HepG2 (cell line): ENCODE data around the gene BSN. TPM values are rescaled to one million over a fixed set of nuclear protein-coding genes. Genes with fewer than 3 reads are reported as not detected.

Source experiments
- ATAC-seq: fragments of 200-7000 bp; cut with Tn5 transposase; 3 replicates; pipeline ENCODE4 v1.9.1; 2020; ENCODE audit warnings: mild to moderate bottlenecking, moderate library complexity
- BruUV-seq: library from RNA; stranded (reverse); fragments of 400-500 nt; replicated peaks from 2 replicates; lab custom pipeline; 2021; lab: Mats Ljungman, UMichigan
- CTCF ChIA-PET: fragments of 300-600 bp; formaldehyde crosslinking; extraction: SDS; loops from one replicate; lab custom pipeline; 2021; ENCODE audit warnings: low total read pairs, inconsistent platforms, low intra/inter-chr PET ratio; lab: Yijun Ruan, JAX
- POLR2A ChIA-PET: fragments of 350-600 bp; sonication (Branson Sonifier 250); formaldehyde crosslinking; loops from one replicate; lab custom pipeline; 2020; ENCODE audit warnings: antibody characterized with exemption, inconsistent platforms; lab: Yijun Ruan, JAX
- DNase-seq: peaks from one replicate; pipeline ENCODE4 v3.0.0-alpha.2; 2015; ENCODE audit warnings: low spot score
- FAIRE-seq: peaks from 3 replicates; lab custom pipeline; 2011; peaks lifted over from hg19 to GRCh38; lab: Jason Lieb, UNC
- H2AFZ ChIP-seq: one replicate; pipeline ENCODE4 v1.6.1; 2011; ENCODE audit warnings: low read length, inconsistent platforms
- H3K27ac ChIP-seq: fragments of 300-600 bp; 3 replicates; pipeline ENCODE4 v1.8.0; 2011; ENCODE audit warnings: mixed run types, mild to moderate bottlenecking, mixed read lengths, low read length, inconsistent platforms; ENCODE audit not compliant: insufficient read depth; ENCODE audit errors: extremely low read length
- H3K27me3 ChIP-seq, 2 experiments: fragments of 200-600 bp in 1 of 2; 2 replicates in 1 of 2; 3 replicates in 1 of 2; pipeline versions ENCODE4 v1.6.0 to v1.8.0; 2011; ENCODE audit warnings: low read length in 2 of 2, mild to moderate bottlenecking in 2 of 2, moderate library complexity in 2 of 2, inconsistent platforms in 1 of 2; ENCODE audit not compliant: insufficient read depth in 2 of 2, control insufficient read depth in 1 of 2
- H3K36me3 ChIP-seq, 2 experiments: fragments of 200-600 bp in 1 of 2; replicated peaks in 1 of 2; 2 replicates in 1 of 2; 3 replicates in 1 of 2; pipeline versions ENCODE4 v1.5.1 to v1.8.0; 2011; ENCODE audit warnings: low read length in 2 of 2, inconsistent platforms in 1 of 2; ENCODE audit not compliant: insufficient read depth in 2 of 2, control insufficient read depth in 1 of 2
- H3K4me1 ChIP-seq: 2 replicates; pipeline ENCODE4 v1.5.1; 2012; ENCODE audit warnings: low read length, inconsistent platforms; ENCODE audit not compliant: insufficient read depth
- H3K4me2 ChIP-seq: 2 replicates; pipeline ENCODE4 v1.6.0; 2011; ENCODE audit warnings: low read depth, low read length, inconsistent platforms
- H3K4me3 ChIP-seq, 3 experiments: fragments of 200-600 bp in 1 of 3; sonication (generic), shearing (Covaris generic) in 1 of 3; replicated peaks in 1 of 3; 2 replicates each; pipeline ENCODE4 v1.5.1; 2011 to 2016; ENCODE audit warnings: low read length in 3 of 3, inconsistent platforms in 2 of 3, low read depth in 2 of 3, mild to moderate bottlenecking in 2 of 3, control low read depth in 1 of 3, mixed read lengths in 1 of 3; ENCODE audit not compliant: insufficient read depth in 1 of 3
- H3K79me2 ChIP-seq: one replicate; pipeline ENCODE4 v1.6.1; 2011; ENCODE audit warnings: low read length, inconsistent platforms; ENCODE audit not compliant: insufficient read depth
- H3K9ac ChIP-seq: 2 replicates; pipeline ENCODE4 v1.6.0; 2011; ENCODE audit warnings: mild to moderate bottlenecking, low read depth, low read length, inconsistent platforms; ENCODE audit not compliant: insufficient read depth
- H3K9me3 ChIP-seq: 2 replicates; pipeline ENCODE4 v1.5.1; 2012; ENCODE audit warnings: mild to moderate bottlenecking, low read length
- H4K20me1 ChIP-seq: 2 replicates; pipeline ENCODE4 v1.6.0; 2011; ENCODE audit warnings: inconsistent platforms, mild to moderate bottlenecking, low read length, moderate library complexity; ENCODE audit not compliant: insufficient read depth
- EHMT2 ChIP-seq: fragments of 200-600 bp; sonication (generic); IDR thresholded peaks from 2 replicates; pipeline ENCODE4 v1.7.0; 2017; ENCODE audit warnings: antibody characterized with exemption, low read depth, low read length, borderline replicate concordance
- ELF4 ChIP-seq: sonication (generic); formaldehyde crosslinking; IDR thresholded peaks from 2 replicates; pipeline ENCODE4 v1.5.0; 2020; ENCODE audit warnings: missing genetic modification reagents, mild to moderate bottlenecking, moderate library complexity, borderline replicate concordance
- ESRRA ChIP-seq: sonication (generic); formaldehyde crosslinking; IDR thresholded peaks from 2 replicates; pipeline ENCODE4 v1.5.1; 2020; ENCODE audit warnings: mild to moderate bottlenecking, low read depth, missing genetic modification reagents
- HNF4A ChIP-seq: sonication (generic); formaldehyde crosslinking; IDR thresholded peaks from 2 replicates; pipeline ENCODE4 v1.4.0; 2020; ENCODE audit warnings: missing genetic modification reagents
- HNF4G ChIP-seq, 2 experiments: sonication (generic) in 1 of 2; formaldehyde crosslinking in 1 of 2; IDR thresholded peaks; 2 replicates each; pipeline versions ENCODE4 v1.4.0 to v1.6.1; 2011 to 2020; ENCODE audit warnings: borderline replicate concordance in 2 of 2, low read depth in 2 of 2, mild to moderate bottlenecking in 2 of 2, low read length in 1 of 2, missing genetic modification reagents in 1 of 2, moderate library complexity in 1 of 2
- KAT8 ChIP-seq: IDR thresholded peaks from 2 replicates; pipeline ENCODE4 v1.6.1; 2016; ENCODE audit warnings: missing genetic modification reagents, missing compliant biosample characterization
- NFE2 ChIP-seq: sonication (generic); formaldehyde crosslinking; IDR thresholded peaks from 2 replicates; pipeline ENCODE4 v1.4.0; 2020; ENCODE audit warnings: missing genetic modification reagents
- ZC3H4 ChIP-seq: sonication (generic); formaldehyde crosslinking; IDR thresholded peaks from 2 replicates; pipeline ENCODE4 v1.4.0; 2020; ENCODE audit warnings: missing genetic modification reagents, borderline replicate concordance
- ZFP1 ChIP-seq: IDR thresholded peaks from 2 replicates; pipeline ENCODE4 v1.6.1; 2016
- ZFYVE20 ChIP-seq: sonication (generic); formaldehyde crosslinking; IDR thresholded peaks from 2 replicates; pipeline ENCODE4 v1.8.0; 2023; ENCODE audit warnings: low read depth, mild to moderate bottlenecking, moderate library complexity, missing genetic modification reagents, borderline replicate concordance
- ZNF275 ChIP-seq: sonication (generic); formaldehyde crosslinking; IDR thresholded peaks from 2 replicates; pipeline ENCODE4 v1.8.0; 2022; ENCODE audit warnings: missing genetic modification reagents, mild to moderate bottlenecking, inconsistent platforms, borderline replicate concordance
- ZNF329 ChIP-seq: sonication (generic); formaldehyde crosslinking; IDR thresholded peaks from 2 replicates; pipeline ENCODE4 v1.9.0; 2021; ENCODE audit warnings: low read depth, mild to moderate bottlenecking, missing genetic modification reagents
- ZNF343 ChIP-seq: sonication (generic); formaldehyde crosslinking; IDR thresholded peaks from 2 replicates; pipeline ENCODE4 v1.4.0; 2020; ENCODE audit warnings: mild to moderate bottlenecking, missing genetic modification reagents
- ZNF574 ChIP-seq: sonication (generic); formaldehyde crosslinking; IDR thresholded peaks from 2 replicates; pipeline ENCODE4 v1.4.0; 2020; ENCODE audit warnings: missing genetic modification reagents
- in situ Hi-C: cut with HindIII; loops from 2 replicates; pipeline ENCODE4 v1.10.0; 2017; ENCODE audit warnings: low pct_unique_long_range_greater_than_20kb; ENCODE audit not compliant: extremely low pct_ligation_motif_present
- intact Hi-C: fragments of 100-400 bp; cut with micrococcal nuclease; formaldehyde crosslinking; loops from one replicate; pipeline ENCODE4 v1.10.0; 2022; ENCODE audit not compliant: unreplicated experiment
- polyA plus RNA-seq, 8 experiments: library from polyadenylated mRNA; depleted of rRNA in 3 of 8; stranded (reverse) in 7 of 8; unstranded in 1 of 8; fragments of >200 nt; fragmentation: Illumina TruSeq in 4 of 8; extraction: Trizol in 4 of 8; gene quantifications; 2 replicates each; pipeline versions ENCODE4 v1.2.1 to v1.2.3, GENCODE V29; 2011 to 2016; ENCODE audit warnings: low read depth in 4 of 8, missing spikeins in 1 of 8, mixed read lengths in 1 of 8; ENCODE audit not compliant: insufficient read depth in 1 of 8
- total RNA-seq, 5 experiments: library from RNA; depleted of rRNA; stranded (reverse); fragments of >200 nt; fragmentation: Illumina TruSeq; extraction: Trizol; gene quantifications; 2 replicates each; pipeline ENCODE4 v1.2.3, GENCODE V29; 2016; ENCODE audit warnings: low read depth in 1 of 5
- TF ChIP-seq, protein P1 (sequence below): sonication (generic); formaldehyde crosslinking; conservative IDR thresholded peaks from 2 replicates; pipeline ENCODE4 v1.4.0; 2020; ENCODE audit warnings: mild to moderate bottlenecking, missing genetic modification reagents, moderate library complexity

Gene BSN
- total and polyA plus RNA-seq, 2 of the 13 experiments (the other 11 are each of a cell fraction or from before 2014, with no cell fraction given): 0.42 to 0.86 TPM

GRCh38 chr3:49610666-49611280 lies 56.5 kb downstream of the BSN start:
- Histone ChIP-seq H3K4me1 (peaks cover 22% of the 10 kb centered on the region), H3K36me3 (no peaks in the 10 kb centered on the region), H3K27ac (peak overlapping the region; percentile 37), H3K79me2 (no peaks in the 10 kb centered on the region), H4K20me1 (no peaks in the 10 kb centered on the region), H3K9me3 (no peaks in the 10 kb centered on the region), H3K4me2 (peak overlapping the region; percentile 55), H3K27me3 (no peaks in the 10 kb centered on the region), H2AFZ (no peak overlapping the region), H3K9ac (no peak overlapping the region), H3K4me3 (no peak overlapping the region)
- TF ChIP-seq ZFYVE20 (no peak), ESRRA (CRISPR knock-in tag) (no peak), ZNF343 (CRISPR knock-in tag) (no peak), ZNF275 (CRISPR knock-in tag) (no peak), ZC3H4 (CRISPR knock-in tag) (no peak), EHMT2 (no peak), ZFP1 (CRISPR knock-in tag) (no peak), ZNF329 (no peak), ELF4 (CRISPR knock-in tag) (no peak), NFE2 (no peak), HNF4G (IDR thresholded peaks at IDR 0.05; ENCODE audit: borderline replicate concordance, low read depth, low read length) (peak; percentile 59), HNF4G (CRISPR knock-in tag; IDR thresholded peaks at IDR 0.05; ENCODE audit: borderline replicate concordance, low read depth) (no peak; the same call in 1 of the 2 replicates), ZNF574 (CRISPR knock-in tag) (no peak), HNF4A (CRISPR knock-in tag) (peak; percentile 72), KAT8 (CRISPR knock-in tag) (0 out of 2 replicates have a peak, but pooled peaks have one; percentile 18)
- TF ChIP-seq, protein P1, sequence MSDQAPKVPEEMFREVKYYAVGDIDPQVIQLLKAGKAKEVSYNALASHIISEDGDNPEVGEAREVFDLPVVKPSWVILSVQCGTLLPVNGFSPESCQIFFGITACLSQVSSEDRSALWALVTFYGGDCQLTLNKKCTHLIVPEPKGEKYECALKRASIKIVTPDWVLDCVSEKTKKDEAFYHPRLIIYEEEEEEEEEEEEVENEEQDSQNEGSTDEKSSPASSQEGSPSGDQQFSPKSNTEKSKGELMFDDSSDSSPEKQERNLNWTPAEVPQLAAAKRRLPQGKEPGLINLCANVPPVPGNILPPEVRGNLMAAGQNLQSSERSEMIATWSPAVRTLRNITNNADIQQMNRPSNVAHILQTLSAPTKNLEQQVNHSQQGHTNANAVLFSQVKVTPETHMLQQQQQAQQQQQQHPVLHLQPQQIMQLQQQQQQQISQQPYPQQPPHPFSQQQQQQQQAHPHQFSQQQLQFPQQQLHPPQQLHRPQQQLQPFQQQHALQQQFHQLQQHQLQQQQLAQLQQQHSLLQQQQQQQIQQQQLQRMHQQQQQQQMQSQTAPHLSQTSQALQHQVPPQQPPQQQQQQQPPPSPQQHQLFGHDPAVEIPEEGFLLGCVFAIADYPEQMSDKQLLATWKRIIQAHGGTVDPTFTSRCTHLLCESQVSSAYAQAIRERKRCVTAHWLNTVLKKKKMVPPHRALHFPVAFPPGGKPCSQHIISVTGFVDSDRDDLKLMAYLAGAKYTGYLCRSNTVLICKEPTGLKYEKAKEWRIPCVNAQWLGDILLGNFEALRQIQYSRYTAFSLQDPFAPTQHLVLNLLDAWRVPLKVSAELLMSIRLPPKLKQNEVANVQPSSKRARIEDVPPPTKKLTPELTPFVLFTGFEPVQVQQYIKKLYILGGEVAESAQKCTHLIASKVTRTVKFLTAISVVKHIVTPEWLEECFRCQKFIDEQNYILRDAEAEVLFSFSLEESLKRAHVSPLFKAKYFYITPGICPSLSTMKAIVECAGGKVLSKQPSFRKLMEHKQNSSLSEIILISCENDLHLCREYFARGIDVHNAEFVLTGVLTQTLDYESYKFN (CRISPR knock-in tag): 0 out of 2 replicates have a peak, but pooled peaks have one; percentile 13
- no TSS peak for BruUV-seq
- in situ Hi-C loops: no loop called here
- ChIA-PET CTCF (no interaction called here), POLR2A (interaction anchor here (1.0 kb wide), 1 partner anchor 9 kb away, joined by 3 read pairs; no protein-coding TSS in a partner anchor)
- DNase-seq (peak; percentile 24), FAIRE-seq (peak; percentile 80), ATAC-seq (peak; percentile 85)
- intact Hi-C loops: no loop called here
